Smooth muscle cell (in vitro differentiated cells): ENCODE measurements around the gene DPP8. TPM values are rescaled to one million over a fixed set of nuclear protein-coding genes. Genes with fewer than 3 reads are reported as not detected.

Source experiments
- DNase-seq: peaks from one replicate; lab custom pipeline; 2025; ENCODE audit not compliant: unreplicated experiment; lab: John Stamatoyannopoulos, UW
- H2AFZ ChIP-seq: fragments of 200-600 bp; sonication (generic); 2 replicates; pipeline ENCODE4 v1.6.0; 2016; ENCODE audit warnings: antibody characterized with exemption, low read depth, mild to moderate bottlenecking
- H3F3A ChIP-seq: fragments of 200-600 bp; sonication (generic); 2 replicates; pipeline ENCODE4 v1.6.0; 2017; ENCODE audit warnings: antibody characterized with exemption, low read depth
- H3K27ac ChIP-seq: fragments of 200-600 bp; sonication (generic); 2 replicates; pipeline ENCODE4 v1.5.1; 2016; ENCODE audit warnings: low read depth, mild to moderate bottlenecking
- H3K27me3 ChIP-seq: fragments of 200-600 bp; sonication (generic); 2 replicates; pipeline ENCODE4 v1.6.1; 2016; ENCODE audit warnings: low read depth, mild to moderate bottlenecking
- H3K36me3 ChIP-seq: fragments of 200-600 bp; sonication (generic); 2 replicates; pipeline ENCODE4 v1.5.1; 2016; ENCODE audit warnings: low read depth
- H3K4me1 ChIP-seq: fragments of 200-600 bp; sonication (generic); 2 replicates; pipeline ENCODE4 v1.5.1; 2016; ENCODE audit warnings: low read depth
- H3K4me2 ChIP-seq: fragments of 200-600 bp; sonication (generic); 2 replicates; pipeline ENCODE4 v1.6.0; 2016; ENCODE audit warnings: mild to moderate bottlenecking
- H3K4me3 ChIP-seq: fragments of 200-600 bp; sonication (generic); 2 replicates; pipeline ENCODE4 v1.5.1; 2016; ENCODE audit warnings: mild to moderate bottlenecking
- H3K79me2 ChIP-seq: fragments of 200-600 bp; sonication (generic); 2 replicates; pipeline ENCODE4 v1.6.0; 2016; ENCODE audit warnings: low read depth, mild to moderate bottlenecking
- H3K9ac ChIP-seq: fragments of 200-600 bp; sonication (generic); 2 replicates; pipeline ENCODE4 v1.6.0; 2016; ENCODE audit warnings: low read depth
- H3K9me3 ChIP-seq: fragments of 200-600 bp; sonication (generic); replicated peaks from 2 replicates; pipeline ENCODE4 v1.5.1; 2016; ENCODE audit warnings: low read depth
- H4K20me1 ChIP-seq: fragments of 200-600 bp; sonication (generic); 2 replicates; pipeline ENCODE4 v1.6.0; 2016; ENCODE audit warnings: low read depth
- CTCF ChIP-seq: fragments of 200-600 bp; sonication (generic); IDR thresholded peaks from 2 replicates; pipeline ENCODE4 v1.5.1; 2017; ENCODE audit warnings: borderline replicate concordance, mild to moderate bottlenecking, antibody characterized with exemption; ENCODE audit not compliant: insufficient read depth, poor library complexity, severe bottlenecking
- WGBS: methylation state at CpG from one replicate; pipeline ENCODE4 v1.1.7; 2016; ENCODE audit warnings: low lambda C conversion rate; 5-methylcytosine and 5-hydroxymethylcytosine counted together
- polyA plus RNA-seq: library from polyadenylated mRNA; unstranded; fragments of >200 nt; fragmentation: Nextera tagmentation; extraction: Ambion mirVana; gene quantifications from 2 replicates; pipeline ENCODE4 v1.2.1, GENCODE V29; 2016
- small RNA-seq: library from RNA; depleted of rRNA; stranded (forward); fragments of <200 nt; gene quantifications from one replicate; pipeline ENCODE3, GENCODE V24; 2014
- total RNA-seq: library from RNA; depleted of rRNA; stranded (reverse); fragments of >200 nt; gene quantifications from 2 replicates; pipeline ENCODE4 v1.2.3, GENCODE V29; 2014

DPP8 gene
- total and polyA plus RNA-seq, 2 experiments from 2014 or later = 30.2 to 30.8 TPM

GRCh38 chr15:65394280-65394789, 123.2 kb downstream of the DPP8 start:
- no peak for TF ChIP-seq CTCF

GRCh38 chr15:65393557-65393956, 123.9 kb downstream of the DPP8 start:
- DNase-seq = no peak
- Histone ChIP-seq H3K27me3 (peaks cover 20% of the 10 kb centered on the region), H3K27ac (no peak overlapping the region), H3K36me3 (no peaks in the 10 kb centered on the region), H3K4me2 (no peak overlapping the region), H3F3A (peaks cover 11% of the 10 kb centered on the region), H3K79me2 (no peaks in the 10 kb centered on the region), H3K4me3 (no peak overlapping the region), H3K9me3 (no peaks in the 10 kb centered on the region), H3K4me1 (no peaks in the 10 kb centered on the region), H3K9ac (no peak overlapping the region), H4K20me1 (no peaks in the 10 kb centered on the region), H2AFZ (no peak overlapping the region)
- TF ChIP-seq CTCF = no peak
- WGBS = 87% methylated on average over 8 of the region's 8 CpGs

More at GRCh38 chr15:65394280-65394789, 123.2 kb downstream of the DPP8 start:
- Histone ChIP-seq H2AFZ (no peak overlapping the region), H3K27me3 (peaks cover 20% of the 10 kb centered on the region), H3K79me2 (no peaks in the 10 kb centered on the region), H3K9ac (no peak overlapping the region), H3K4me2 (no peak overlapping the region), H3K4me1 (no peaks in the 10 kb centered on the region), H3K36me3 (no peaks in the 10 kb centered on the region), H3K9me3 (no peaks in the 10 kb centered on the region), H3K4me3 (no peak overlapping the region), H3K27ac (no peak overlapping the region), H3F3A (peaks cover 11% of the 10 kb centered on the region), H4K20me1 (no peaks in the 10 kb centered on the region)
- no peak for DNase-seq
- 95% methylated on average over 11 of the region's 11 CpGs for WGBS

GRCh38 chr15:65393091-65393490, 124.4 kb downstream of the DPP8 start:
- H3K4me1 ChIP-seq = no peaks in the 10 kb centered on the region
- peaks cover 11% of the 10 kb centered on the region for H3F3A ChIP-seq
- H4K20me1 ChIP-seq = no peaks in the 10 kb centered on the region
- H3K4me2 ChIP-seq = no peak overlapping the region
- H3K79me2 ChIP-seq = no peaks in the 10 kb centered on the region
- no peak overlapping the region for H3K9ac ChIP-seq
- DNase-seq = no peak
- no peak overlapping the region for H3K4me3 ChIP-seq
- H3K36me3 ChIP-seq = no peaks in the 10 kb centered on the region
- H3K9me3 ChIP-seq = no peaks in the 10 kb centered on the region
- peaks cover 18% of the 10 kb centered on the region for H3K27me3 ChIP-seq
- no peak overlapping the region for H3K27ac ChIP-seq
- TF ChIP-seq CTCF = no peak
- WGBS = 96% methylated on average over 13 of the region's 13 CpGs
- H2AFZ ChIP-seq = no peak overlapping the region

Small RNAs within 50 kb of the gene (small RNA-seq; reads per million reads assigned to genes)
- gene AC105129.1 = not detected
- gene RF00019 = not detected
- not detected for gene RNU6-19P

Other genes starting within 250 kb of the DPP8 start
- gene PARP16, start 230.8 kb downstream of the DPP8 start, total RNA-seq = 6.0 and 10.0 TPM in 2 replicates
- gene PARP16, start 230.8 kb downstream of the DPP8 start, polyA plus RNA-seq = 11.7 and 15.1 TPM in 2 replicates
- gene RNU5A-1, start 221.6 kb downstream of the DPP8 start, total RNA-seq = not detected in 2 replicates
- gene RNU5A-1, start 221.6 kb downstream of the DPP8 start, polyA plus RNA-seq = not detected in 2 replicates
- not detected in 2 replicates for gene RNU5B-1, start 213.0 kb downstream of the DPP8 start, total RNA-seq
- not detected in 2 replicates for gene RNU5B-1, start 213.0 kb downstream of the DPP8 start, polyA plus RNA-seq
- 2.6 and 3.2 TPM in 2 replicates for gene IGDCC3, start 139.7 kb downstream of the DPP8 start, total RNA-seq
- gene IGDCC3, start 139.7 kb downstream of the DPP8 start, polyA plus RNA-seq = 5.9 and 8.5 TPM in 2 replicates
- 20.0 and 20.5 TPM in 2 replicates for gene IGDCC4, start 94.7 kb downstream of the DPP8 start, total RNA-seq
- 24.2 and 25.2 TPM in 2 replicates for gene IGDCC4, start 94.7 kb downstream of the DPP8 start, polyA plus RNA-seq
- gene HACD3, start 12.8 kb upstream of the DPP8 start, total RNA-seq = 105 and 107 TPM in 2 replicates
- gene HACD3, start 12.8 kb upstream of the DPP8 start, polyA plus RNA-seq = 57.5 and 73.8 TPM in 2 replicates
- gene INTS14, start 93.4 kb upstream of the DPP8 start, total RNA-seq = 18.3 and 36.6 TPM in 2 replicates
- 21.2 and 22.5 TPM in 2 replicates for gene INTS14, start 93.4 kb upstream of the DPP8 start, polyA plus RNA-seq
- 2.8 and 9.0 TPM in 2 replicates for gene SLC24A1, start 104.2 kb upstream of the DPP8 start, total RNA-seq
- 1.3 and 3.5 TPM in 2 replicates for gene SLC24A1, start 104.2 kb upstream of the DPP8 start, polyA plus RNA-seq